Hindlimb muscle (tissue), 1 donor: ENCODE data around the gene VPS8. TPM values are rescaled to one million over a fixed set of nuclear protein-coding genes. Genes with fewer than 3 reads are reported as not detected.
"Not testable (repeated sequence)": the region's sequence is repeated elsewhere in the genome, so short reads cannot be mapped to it uniquely, and the experiment has no call there.

ENCODE experiments used
- DNase-seq: peaks from one replicate; pipeline ENCODE4 v3.0.0-alpha.2; 2013
- polyA plus RNA-seq: library from polyadenylated mRNA; unstranded; fragments of 120-200 nt; gene quantifications from one replicate; pipeline ENCODE4 v1.2.1, GENCODE V29; 2013; ENCODE audit not compliant: insufficient read length

Gene VPS8
- polyA plus RNA-seq, 1 donor = 86.4 TPM

DNA sequence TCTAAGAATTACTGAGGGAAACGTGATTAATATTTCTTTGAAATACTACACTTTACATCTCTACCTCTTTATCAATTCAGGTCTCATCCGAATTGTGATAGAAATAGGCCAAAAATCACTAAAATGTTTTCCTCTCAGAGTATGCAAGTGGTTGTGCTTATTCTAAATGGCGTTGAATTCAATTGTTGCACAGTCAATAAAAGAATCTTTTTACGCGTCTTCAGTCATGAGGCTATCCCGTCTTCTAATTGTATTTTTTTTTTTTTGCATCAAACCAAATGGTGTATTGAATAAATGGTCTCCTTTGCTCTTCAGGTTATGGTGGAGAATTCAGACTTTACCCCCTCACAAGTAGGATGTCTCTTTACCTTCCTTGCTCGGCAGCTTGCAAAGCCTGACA, 112.6 kb downstream of the VPS8 start:
- DNase-seq = no peak

GRCh38 chr3:184927796-184928315, 115.9 kb downstream of the VPS8 start:
- DNase-seq = no peak

DNA sequence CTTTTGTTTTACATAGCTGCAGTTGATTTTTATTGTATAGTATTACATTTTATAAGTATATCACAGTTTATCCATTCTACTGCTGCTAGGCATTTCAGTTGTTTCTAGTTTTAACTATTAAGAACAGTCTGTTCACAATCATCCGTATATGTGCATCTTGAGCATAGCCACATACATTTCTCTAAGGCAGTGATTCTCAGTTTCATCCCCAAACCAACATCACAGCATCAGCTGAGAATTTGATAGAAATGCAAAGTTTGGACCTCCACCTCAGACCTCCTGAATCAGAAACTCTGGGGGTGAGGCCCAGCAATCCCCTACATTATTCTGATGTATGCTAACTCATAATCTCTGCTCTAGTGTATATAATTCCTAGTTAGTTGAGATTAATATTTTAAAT, 120.8 kb downstream of the VPS8 start:
- DNase-seq = no peak

DNA sequence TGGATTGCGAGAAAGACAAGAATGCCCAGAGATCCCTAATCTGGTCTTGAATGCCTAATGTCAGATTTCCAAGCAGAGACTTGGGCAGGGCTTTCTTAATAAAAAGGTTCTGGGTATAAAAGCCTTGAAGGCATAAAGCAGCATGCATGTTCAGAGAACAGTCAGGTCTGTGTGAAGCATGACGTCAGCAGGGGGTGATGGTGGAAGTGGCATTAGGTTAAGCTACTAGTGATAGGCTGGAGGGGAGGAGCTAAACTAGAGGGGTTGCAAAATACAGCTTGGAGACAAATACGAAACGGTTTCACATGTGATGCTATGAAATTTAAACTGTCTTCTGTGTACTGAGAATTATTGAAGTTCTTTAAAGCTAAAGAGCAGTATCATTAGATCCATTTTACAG, 125.6 kb downstream of the VPS8 start:
- DNase-seq = no peak

DNA sequence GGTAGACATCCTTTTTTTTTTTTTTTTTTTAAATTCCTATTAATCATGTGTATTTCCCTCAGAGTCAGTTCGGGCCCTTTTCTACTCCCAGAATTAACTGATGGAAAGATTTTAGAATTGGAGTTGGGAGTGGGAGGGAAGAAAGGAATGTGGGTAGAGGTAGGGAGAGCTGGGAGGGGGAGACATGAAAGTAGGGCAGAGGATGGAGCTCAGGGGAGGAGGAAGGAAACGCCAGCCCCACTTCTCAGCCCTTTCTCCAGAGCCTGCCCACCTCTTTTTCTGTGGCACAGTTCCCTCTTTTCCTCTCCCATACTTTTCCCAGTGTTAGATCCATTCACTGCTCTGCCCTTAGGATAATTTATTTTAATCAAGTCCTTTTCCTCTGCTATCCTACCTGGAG, 129.4 kb downstream of the VPS8 start:
- no peak for DNase-seq

DNA sequence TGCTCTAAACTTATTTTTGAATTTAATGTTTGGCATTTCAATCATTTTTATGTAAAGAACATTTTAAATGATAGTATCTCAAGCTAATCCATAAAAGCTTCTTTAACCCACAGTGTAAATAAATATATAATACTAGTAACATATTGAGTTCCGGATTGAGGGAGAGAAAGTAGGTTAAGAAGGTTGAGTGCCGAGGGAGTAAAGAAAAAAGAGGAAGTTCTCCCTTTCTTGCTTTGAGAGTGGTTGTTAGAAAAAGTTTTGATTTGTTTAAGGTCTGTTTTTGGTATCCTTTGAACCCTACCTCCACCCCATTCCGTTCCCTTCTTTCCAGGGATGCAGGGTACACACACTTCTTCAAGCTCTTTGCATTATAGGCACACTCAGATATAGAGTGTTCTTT, 130.8 kb downstream of the VPS8 start:
- DNase-seq = no peak

- no peak for DNase-seq
These were observed 132.3 kb downstream of the VPS8 start for GRCh38 chr3:184944241-184944640.

DNA sequence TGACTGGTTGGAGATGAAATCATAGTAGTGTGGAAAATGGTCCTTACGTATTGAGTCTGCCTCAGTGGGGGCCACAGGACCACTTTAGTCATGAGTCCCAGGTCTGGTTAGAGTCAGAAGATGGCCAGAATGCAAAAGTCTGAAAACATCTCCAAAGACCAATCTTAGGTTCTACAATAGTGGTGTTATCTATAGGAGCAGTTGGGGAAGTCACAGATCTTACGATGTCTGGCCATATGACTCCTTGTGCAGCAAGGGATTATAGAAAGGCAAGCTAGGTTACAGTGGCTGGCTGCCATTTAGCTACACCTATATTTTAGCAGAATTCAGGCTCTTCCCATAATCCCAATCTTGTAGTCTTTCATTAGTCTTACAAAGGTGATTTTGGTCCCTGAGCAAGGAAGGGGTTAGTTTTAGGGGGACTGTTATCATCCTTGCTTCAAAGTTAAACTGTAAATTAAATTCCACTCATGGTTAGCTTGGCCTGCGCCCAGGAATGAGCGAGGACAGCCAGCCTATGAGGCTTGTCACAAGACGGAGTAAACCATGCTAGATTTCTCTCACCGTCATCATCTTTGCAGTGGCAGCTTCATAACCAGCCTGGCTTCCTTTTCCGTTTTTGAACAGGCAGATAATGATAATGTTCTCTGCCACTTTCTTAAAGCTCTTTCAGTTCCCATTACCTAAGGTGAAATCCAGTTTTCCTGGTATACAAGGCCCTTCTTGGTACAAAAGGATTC, 134.1 kb downstream of the VPS8 start:
- no peak for DNase-seq

DNA sequence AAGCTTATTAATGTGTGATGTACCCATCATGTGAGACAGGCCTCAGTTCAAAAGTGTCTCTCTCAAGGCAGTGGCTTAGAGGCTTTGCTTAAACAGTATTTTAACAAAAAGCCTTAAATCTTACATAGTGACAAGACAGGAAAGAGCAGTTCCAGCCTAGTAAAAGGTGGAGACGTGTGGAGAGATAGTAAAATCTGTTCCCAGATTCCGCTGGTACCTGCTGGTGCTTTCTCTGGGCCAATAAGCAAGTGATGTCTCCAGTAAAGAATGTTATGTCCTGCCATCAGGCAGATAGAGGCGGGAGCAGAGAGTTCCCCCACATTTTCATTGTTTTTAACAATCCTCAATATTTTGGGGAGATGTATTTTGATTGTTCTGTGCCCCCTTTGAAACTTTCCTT, 135.0 kb downstream of the VPS8 start:
- no peak for DNase-seq

- DNase-seq = no peak
These were observed 137.4 kb downstream of the VPS8 start for GRCh38 chr3:184949251-184949965.

GRCh38 chr3:184950816-184951215, 138.8 kb downstream of the VPS8 start:
- not testable (repeated sequence) for DNase-seq

- no peak for DNase-seq
These were observed 140.7 kb downstream of the VPS8 start for GRCh38 chr3:184952671-184953070.

- no peak for DNase-seq
These were observed 141.4 kb downstream of the VPS8 start for GRCh38 chr3:184953401-184953800.

DNA sequence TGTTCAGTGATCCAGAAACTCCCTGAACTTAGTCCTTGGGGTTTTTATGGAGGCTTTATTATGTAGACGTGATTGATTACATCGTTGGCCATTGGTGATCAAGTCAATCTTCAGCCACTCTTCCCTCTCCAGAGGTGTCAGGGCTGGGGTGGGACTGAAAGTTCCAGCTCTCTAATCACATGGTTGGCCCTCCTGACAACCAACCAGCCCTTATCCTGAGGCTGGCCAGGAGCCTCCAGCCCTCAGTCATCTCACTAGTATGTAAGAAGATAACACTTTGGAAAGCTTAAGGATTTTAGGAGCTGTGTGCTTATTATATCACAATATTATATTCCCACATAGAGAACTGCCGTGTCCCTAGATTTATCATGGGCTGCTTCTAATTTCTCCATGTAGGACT, 142.3 kb downstream of the VPS8 start:
- DNase-seq = no peak

- not testable (repeated sequence) for DNase-seq
These were observed 142.9 kb downstream of the VPS8 start for GRCh38 chr3:184954851-184955250.

- DNase-seq = no peak
These were observed 153.9 kb downstream of the VPS8 start for GRCh38 chr3:184965639-184966430.

DNA sequence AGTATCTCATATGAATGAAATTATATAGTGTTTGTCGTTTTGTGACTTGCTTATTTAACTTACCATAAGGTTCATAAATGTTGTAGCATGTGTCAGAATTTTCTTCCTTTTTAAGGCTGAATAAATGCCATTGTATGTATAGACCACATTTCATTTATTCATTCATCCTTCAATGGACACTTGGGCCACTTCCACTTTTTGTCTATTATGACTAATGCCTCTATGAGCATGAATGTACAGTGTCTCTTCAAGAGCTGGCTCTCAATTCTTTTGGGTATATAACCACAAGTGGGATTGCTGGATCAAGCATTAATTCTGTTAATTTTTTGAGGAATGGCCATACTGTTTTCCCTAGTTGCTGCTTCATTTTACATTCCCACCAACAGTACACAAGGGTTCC, 156.1 kb downstream of the VPS8 start:
- DNase-seq = no peak

- DNase-seq = no peak
These were observed 158.2 kb downstream of the VPS8 start for GRCh38 chr3:184970186-184970585.

DNA sequence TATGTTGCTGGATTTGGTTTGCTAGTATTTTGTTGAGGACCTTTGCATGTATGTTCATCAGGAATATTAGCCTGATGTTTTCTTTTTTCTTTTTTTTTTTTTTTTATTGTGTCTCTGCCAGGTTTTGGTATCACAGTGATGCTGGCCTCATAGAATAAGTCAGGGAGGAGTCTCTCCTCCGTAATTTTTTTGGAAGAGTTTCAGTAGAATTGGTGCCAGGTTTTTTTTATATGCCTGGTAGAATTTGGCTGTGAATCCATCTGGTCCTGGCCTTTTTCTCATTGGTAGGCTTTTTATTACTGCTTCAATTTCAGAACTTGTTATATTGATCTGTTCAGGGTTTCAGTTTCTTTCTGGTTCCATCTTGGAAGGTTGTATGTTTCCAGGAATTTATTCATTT, 165.8 kb downstream of the VPS8 start:
- DNase-seq = no peak

DNA sequence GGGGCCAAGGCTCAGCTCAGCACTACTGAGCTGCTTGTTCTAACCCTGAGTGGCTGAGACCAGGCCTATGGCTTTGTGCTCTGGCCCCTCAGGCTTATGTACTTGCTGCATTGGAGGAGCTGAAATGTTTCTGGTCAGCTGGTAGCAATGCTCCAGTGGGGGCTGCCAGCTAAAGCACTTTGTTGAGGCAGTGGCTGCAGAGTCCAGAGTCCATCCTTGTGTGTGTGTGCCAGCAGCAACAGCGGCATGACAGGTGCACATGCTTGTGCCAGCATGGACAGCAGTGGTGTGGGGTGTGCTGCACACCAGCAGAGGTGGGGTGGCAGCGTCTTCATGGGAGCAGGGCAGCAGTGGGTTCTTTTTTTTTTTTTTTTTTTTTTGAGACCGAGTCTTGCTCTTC, 169.1 kb downstream of the VPS8 start:
- no peak for DNase-seq

DNA sequence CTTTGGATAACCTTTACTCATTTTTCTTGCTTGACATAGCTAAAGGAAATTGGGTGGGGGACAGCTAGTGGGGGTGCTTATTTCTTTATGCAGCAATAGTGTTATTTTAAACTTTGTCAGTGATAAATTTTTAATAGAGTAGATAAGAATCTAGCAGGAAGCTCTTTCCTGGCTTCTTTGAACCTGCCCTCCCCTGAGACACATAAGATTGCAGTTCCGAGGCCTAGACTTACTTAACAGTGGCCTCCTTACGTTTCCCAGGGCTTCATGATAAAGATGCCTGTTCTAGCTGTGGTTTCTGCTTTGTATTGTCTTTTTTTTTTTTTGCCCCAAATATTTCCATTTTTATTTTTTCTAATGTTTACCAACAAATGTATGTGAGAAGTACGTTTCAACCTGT, 170.1 kb downstream of the VPS8 start:
- DNase-seq = no peak

DNA sequence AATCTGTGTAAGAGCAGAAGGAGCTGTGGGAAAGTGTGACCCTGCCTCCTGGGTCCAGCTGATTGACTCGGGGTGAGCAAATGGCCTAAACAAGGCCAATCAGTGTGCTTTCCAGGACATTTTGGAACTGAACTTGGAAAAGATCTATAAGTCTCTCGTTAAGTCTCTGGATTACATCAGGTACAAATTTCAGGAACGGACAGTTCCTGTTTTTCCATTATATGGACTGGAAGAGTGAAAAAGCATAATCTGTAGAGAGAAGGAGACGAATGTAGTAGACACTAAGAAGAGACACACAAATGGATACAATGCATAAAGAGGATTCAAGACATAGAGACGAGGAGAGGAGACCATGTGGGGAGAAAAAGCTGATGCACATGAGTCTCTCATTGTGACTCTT, 173.6 kb downstream of the VPS8 start:
- no peak for DNase-seq

GRCh38 chr3:184986366-184986889, 174.5 kb downstream of the VPS8 start:
- no peak for DNase-seq
